Measurements from ENCODE around the gene KSR2.

GRCh38 chr12:117563706-117564105, 405.1 kb downstream of the KSR2 start:
- TF ChIP-seq POLR2AphosphoS5 (IDR thresholded peaks at IDR 0.05; ENCODE audit: low read depth, low read length): no peak
- TF ChIP-seq TAF1 (IDR thresholded peaks at IDR 0.05; ENCODE audit: borderline replicate concordance, low read depth, low read length): no peak

All from GM12892 (cell line).